ENCODE data around the gene SLC25A21.

- TF ChIP-seq, protein P1, sequence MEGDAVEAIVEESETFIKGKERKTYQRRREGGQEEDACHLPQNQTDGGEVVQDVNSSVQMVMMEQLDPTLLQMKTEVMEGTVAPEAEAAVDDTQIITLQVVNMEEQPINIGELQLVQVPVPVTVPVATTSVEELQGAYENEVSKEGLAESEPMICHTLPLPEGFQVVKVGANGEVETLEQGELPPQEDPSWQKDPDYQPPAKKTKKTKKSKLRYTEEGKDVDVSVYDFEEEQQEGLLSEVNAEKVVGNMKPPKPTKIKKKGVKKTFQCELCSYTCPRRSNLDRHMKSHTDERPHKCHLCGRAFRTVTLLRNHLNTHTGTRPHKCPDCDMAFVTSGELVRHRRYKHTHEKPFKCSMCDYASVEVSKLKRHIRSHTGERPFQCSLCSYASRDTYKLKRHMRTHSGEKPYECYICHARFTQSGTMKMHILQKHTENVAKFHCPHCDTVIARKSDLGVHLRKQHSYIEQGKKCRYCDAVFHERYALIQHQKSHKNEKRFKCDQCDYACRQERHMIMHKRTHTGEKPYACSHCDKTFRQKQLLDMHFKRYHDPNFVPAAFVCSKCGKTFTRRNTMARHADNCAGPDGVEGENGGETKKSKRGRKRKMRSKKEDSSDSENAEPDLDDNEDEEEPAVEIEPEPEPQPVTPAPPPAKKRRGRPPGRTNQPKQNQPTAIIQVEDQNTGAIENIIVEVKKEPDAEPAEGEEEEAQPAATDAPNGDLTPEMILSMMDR (IDR thresholded peaks at IDR 0.05), result no peak
- TF ChIP-seq POLR2A (IDR thresholded peaks at IDR 0.05), result no peak
These were observed 227.9 kb downstream of the SLC25A21 start for GRCh38 chr14:36944307-36945010.

Data from lower leg skin (tissue), 3 donors.